HepG2 (cell line): ENCODE measurements around the gene SLC43A1. TPM values are rescaled to one million over a fixed set of nuclear protein-coding genes. Genes with fewer than 3 reads are reported as not detected.

Experiments used
- ATAC-seq: fragments of 200-7000 bp; cut with Tn5 transposase; 3 replicates; pipeline ENCODE4 v1.9.1; 2020; ENCODE audit warnings: mild to moderate bottlenecking, moderate library complexity
- BruUV-seq: library from RNA; stranded (reverse); fragments of 400-500 nt; replicated peaks from 2 replicates; lab custom pipeline; 2021; lab: Mats Ljungman, UMichigan
- CTCF ChIA-PET: fragments of 300-600 bp; formaldehyde crosslinking; extraction: SDS; loops from one replicate; lab custom pipeline; 2021; ENCODE audit warnings: low total read pairs, inconsistent platforms, low intra/inter-chr PET ratio; lab: Yijun Ruan, JAX
- POLR2A ChIA-PET: fragments of 350-600 bp; sonication (Branson Sonifier 250); formaldehyde crosslinking; loops from one replicate; lab custom pipeline; 2020; ENCODE audit warnings: antibody characterized with exemption, inconsistent platforms; lab: Yijun Ruan, JAX
- DNase-seq: peaks from one replicate; pipeline ENCODE4 v3.0.0-alpha.2; 2015; ENCODE audit warnings: low spot score
- FAIRE-seq: peaks from 3 replicates; lab custom pipeline; 2011; peaks lifted over from hg19 to GRCh38; lab: Jason Lieb, UNC
- H2AFZ ChIP-seq: one replicate; pipeline ENCODE4 v1.6.1; 2011; ENCODE audit warnings: low read length, inconsistent platforms
- H3K27ac ChIP-seq: fragments of 300-600 bp; 3 replicates; pipeline ENCODE4 v1.8.0; 2011; ENCODE audit warnings: mixed run types, mild to moderate bottlenecking, mixed read lengths, low read length, inconsistent platforms; ENCODE audit not compliant: insufficient read depth; ENCODE audit errors: extremely low read length
- H3K27me3 ChIP-seq, 2 experiments: fragments of 200-600 bp in 1 of 2; 2 replicates in 1 of 2; 3 replicates in 1 of 2; pipeline versions ENCODE4 v1.6.0 to v1.8.0; 2011; ENCODE audit warnings: low read length in 2 of 2, mild to moderate bottlenecking in 2 of 2, moderate library complexity in 2 of 2, inconsistent platforms in 1 of 2; ENCODE audit not compliant: insufficient read depth in 2 of 2, control insufficient read depth in 1 of 2
- H3K36me3 ChIP-seq, 2 experiments: fragments of 200-600 bp in 1 of 2; replicated peaks in 1 of 2; 2 replicates in 1 of 2; 3 replicates in 1 of 2; pipeline versions ENCODE4 v1.5.1 to v1.8.0; 2011; ENCODE audit warnings: low read length in 2 of 2, inconsistent platforms in 1 of 2; ENCODE audit not compliant: insufficient read depth in 2 of 2, control insufficient read depth in 1 of 2
- H3K4me1 ChIP-seq: 2 replicates; pipeline ENCODE4 v1.5.1; 2012; ENCODE audit warnings: low read length, inconsistent platforms; ENCODE audit not compliant: insufficient read depth
- H3K4me2 ChIP-seq: 2 replicates; pipeline ENCODE4 v1.6.0; 2011; ENCODE audit warnings: low read depth, low read length, inconsistent platforms
- H3K4me3 ChIP-seq, 3 experiments: fragments of 200-600 bp in 1 of 3; sonication (generic), shearing (Covaris generic) in 1 of 3; replicated peaks in 1 of 3; 2 replicates each; pipeline ENCODE4 v1.5.1; 2011 to 2016; ENCODE audit warnings: low read length in 3 of 3, inconsistent platforms in 2 of 3, low read depth in 2 of 3, mild to moderate bottlenecking in 2 of 3, control low read depth in 1 of 3, mixed read lengths in 1 of 3; ENCODE audit not compliant: insufficient read depth in 1 of 3
- H3K79me2 ChIP-seq: one replicate; pipeline ENCODE4 v1.6.1; 2011; ENCODE audit warnings: low read length, inconsistent platforms; ENCODE audit not compliant: insufficient read depth
- H3K9ac ChIP-seq: 2 replicates; pipeline ENCODE4 v1.6.0; 2011; ENCODE audit warnings: mild to moderate bottlenecking, low read depth, low read length, inconsistent platforms; ENCODE audit not compliant: insufficient read depth
- H3K9me3 ChIP-seq: 2 replicates; pipeline ENCODE4 v1.5.1; 2012; ENCODE audit warnings: mild to moderate bottlenecking, low read length
- H4K20me1 ChIP-seq: 2 replicates; pipeline ENCODE4 v1.6.0; 2011; ENCODE audit warnings: inconsistent platforms, mild to moderate bottlenecking, low read length, moderate library complexity; ENCODE audit not compliant: insufficient read depth
- CREB3 ChIP-seq: sonication (generic); formaldehyde crosslinking; IDR thresholded peaks from 2 replicates; pipeline ENCODE4 v1.5.0; 2020; ENCODE audit warnings: missing genetic modification reagents
- GMEB1 ChIP-seq: sonication (generic); formaldehyde crosslinking; IDR thresholded peaks from 2 replicates; pipeline ENCODE4 v1.5.1; 2020; ENCODE audit warnings: missing genetic modification reagents, mild to moderate bottlenecking, borderline replicate concordance
- MBNL3 ChIP-seq: fragments of 250-450 bp; sonication (Bioruptor Pico); conservative IDR thresholded peaks from 2 replicates; pipeline ENCODE4 v1.8.0; 2022; ENCODE audit warnings: mild to moderate bottlenecking, inconsistent platforms
- MEIS2 ChIP-seq: sonication (generic); formaldehyde crosslinking; IDR thresholded peaks from 2 replicates; pipeline ENCODE4 v1.9.0; 2021; ENCODE audit warnings: mild to moderate bottlenecking, missing genetic modification reagents
- MNT ChIP-seq: fragments of 450-650 bp; IDR thresholded peaks from 2 replicates; pipeline ENCODE4 v1.6.1; 2016
- TBL1XR1 ChIP-seq: fragments of 150-350 bp; IDR thresholded peaks from 2 replicates; pipeline ENCODE4 v1.6.1; 2014; ENCODE audit warnings: borderline replicate concordance, low read length; ENCODE audit not compliant: partially characterized antibody
- TFAP4 ChIP-seq: sonication (generic); IDR thresholded peaks from 2 replicates; pipeline ENCODE4 v1.6.1; 2016; ENCODE audit warnings: low read depth, borderline replicate concordance
- TIGD3 ChIP-seq: sonication (generic); formaldehyde crosslinking; IDR thresholded peaks from 2 replicates; pipeline ENCODE4 v1.5.1; 2020; ENCODE audit warnings: mild to moderate bottlenecking, missing genetic modification reagents, borderline replicate concordance
- ZEB1 ChIP-seq: IDR thresholded peaks from 2 replicates; pipeline ENCODE4 v1.6.1; 2012; ENCODE audit warnings: mild to moderate bottlenecking, low read depth, inconsistent platforms; ENCODE audit not compliant: insufficient replicate concordance
- ZNF17 ChIP-seq: sonication (generic); formaldehyde crosslinking; IDR thresholded peaks from 2 replicates; pipeline ENCODE4 v1.5.0; 2020; ENCODE audit warnings: mild to moderate bottlenecking, missing genetic modification reagents
- ZNF256 ChIP-seq: sonication (generic); formaldehyde crosslinking; conservative IDR thresholded peaks from 2 replicates; pipeline ENCODE4 v1.4.0; 2020; ENCODE audit warnings: missing genetic modification reagents
- ZNF546 ChIP-seq: sonication (generic); formaldehyde crosslinking; conservative IDR thresholded peaks from 2 replicates; pipeline ENCODE4 v1.8.1; 2023; ENCODE audit warnings: mild to moderate bottlenecking, missing genetic modification reagents
- ZNF597 ChIP-seq: sonication (generic); formaldehyde crosslinking; IDR thresholded peaks from 2 replicates; pipeline ENCODE4 v1.5.0; 2020; ENCODE audit warnings: missing genetic modification reagents
- ZNF770 ChIP-seq: sonication (generic); formaldehyde crosslinking; IDR thresholded peaks from 2 replicates; pipeline ENCODE4 v1.5.0; 2020; ENCODE audit warnings: mild to moderate bottlenecking, missing genetic modification reagents
- in situ Hi-C: cut with HindIII; loops from 2 replicates; pipeline ENCODE4 v1.10.0; 2017; ENCODE audit warnings: low pct_unique_long_range_greater_than_20kb; ENCODE audit not compliant: extremely low pct_ligation_motif_present
- intact Hi-C: fragments of 100-400 bp; cut with micrococcal nuclease; formaldehyde crosslinking; loops from one replicate; pipeline ENCODE4 v1.10.0; 2022; ENCODE audit not compliant: unreplicated experiment
- polyA plus RNA-seq, 8 experiments: library from polyadenylated mRNA; depleted of rRNA in 3 of 8; stranded (reverse) in 7 of 8; unstranded in 1 of 8; fragments of >200 nt; fragmentation: Illumina TruSeq in 4 of 8; extraction: Trizol in 4 of 8; gene quantifications; 2 replicates each; pipeline versions ENCODE4 v1.2.1 to v1.2.3, GENCODE V29; 2011 to 2016; ENCODE audit warnings: low read depth in 4 of 8, missing spikeins in 1 of 8, mixed read lengths in 1 of 8; ENCODE audit not compliant: insufficient read depth in 1 of 8
- total RNA-seq, 5 experiments: library from RNA; depleted of rRNA; stranded (reverse); fragments of >200 nt; fragmentation: Illumina TruSeq; extraction: Trizol; gene quantifications; 2 replicates each; pipeline ENCODE4 v1.2.3, GENCODE V29; 2016; ENCODE audit warnings: low read depth in 1 of 5

The SLC43A1 gene
- total and polyA plus RNA-seq, 2 of the 13 experiments (the other 11 are each of a cell fraction or from before 2014, with no cell fraction given): 72.3 to 87.6 TPM

GRCh38 chr11:57502870-57503269, 12.6 kb downstream of the SLC43A1 start:
- H3K4me1 ChIP-seq: peaks cover 97% of the 10 kb centered on the region
- intact Hi-C loops: no loop called here
- DNase-seq: peak; percentile 78
- TF ChIP-seq ZNF546 (CRISPR knock-in tag) (no peak), MNT (no peak), ZNF17 (CRISPR knock-in tag) (no peak), TIGD3 (CRISPR knock-in tag) (no peak), ZEB1 (peak; percentile 86), TFAP4 (peak; percentile 30; the same call in 1 of the 2 replicates), MEIS2 (CRISPR knock-in tag) (no peak), GMEB1 (CRISPR knock-in tag) (no peak), MBNL3 (CRISPR knock-in tag) (no peak), ZNF256 (CRISPR knock-in tag) (no peak), CREB3 (no peak), ZNF770 (CRISPR knock-in tag) (no peak), TBL1XR1 (no peak), ZNF597 (CRISPR knock-in tag) (no peak)

More at GRCh38 chr11:57502870-57503269, 12.6 kb downstream of the SLC43A1 start:
- Histone ChIP-seq H3K4me3 (no peak overlapping the region), H3K36me3 (peaks cover 14 to 57% of the 10 kb centered on the region in 2 experiments; a peak in 4 of 5 replicates), H3K27me3 (no peaks in the 10 kb centered on the region), H4K20me1 (peaks cover 13% of the 10 kb centered on the region), H3K27ac (peak overlapping the region; percentile 55), H3K79me2 (peaks cover 54% of the 10 kb centered on the region), H2AFZ (no peak overlapping the region), H3K4me2 (0 out of 2 replicates have a peak overlapping the region, but pooled peaks have one; percentile 14), H3K9me3 (no peaks in the 10 kb centered on the region), H3K9ac (no peak overlapping the region)
- in situ Hi-C loops: no loop called here
- ATAC-seq (peak; percentile 17), FAIRE-seq (peak; percentile 64)
- POLR2A ChIA-PET: interaction anchor here (0.8 to 9.7 kb wide), 3 partner anchors 9 to 137 kb away, joined by 3 to 111 read pairs (median 31); partner anchors contain the start of gene SLC43A1
- CTCF ChIA-PET: interaction anchor here (1.2 kb wide), 1 partner anchor 12 kb away, joined by 4 read pairs; the partner anchor contains the start of gene SLC43A1
- BruUV-seq: no TSS peak
